Mucosa of stomach (tissue), 1 donor: ENCODE data around the gene GRID1.

ENCODE experiments used
- H3K27me3 ChIP-seq: one replicate; pipeline ENCODE4 v1.7.0; 2013; ENCODE audit warnings: mild to moderate bottlenecking, low read length; ENCODE audit not compliant: control insufficient read depth, insufficient read depth
- H3K36me3 ChIP-seq: one replicate; pipeline ENCODE4 v1.7.0; 2013; ENCODE audit warnings: low read length; ENCODE audit not compliant: control insufficient read depth, insufficient read depth
- H3K4me1 ChIP-seq: one replicate; pipeline ENCODE4 v1.7.0; 2013; ENCODE audit warnings: mild to moderate bottlenecking, low read length; ENCODE audit not compliant: control insufficient read depth, insufficient read depth
- H3K4me3 ChIP-seq: one replicate; pipeline ENCODE4 v1.7.0; 2013; ENCODE audit warnings: low read length
- H3K9ac ChIP-seq: one replicate; pipeline ENCODE4 v1.7.0; 2013; ENCODE audit warnings: mild to moderate bottlenecking, low read length, moderate library complexity
- H3K9me3 ChIP-seq: one replicate; pipeline ENCODE4 v1.7.0; 2013; ENCODE audit warnings: mild to moderate bottlenecking, low read length, moderate library complexity; ENCODE audit not compliant: control insufficient read depth
- donor health status: Pancreatic carcinoma.

Gene GRID1

DNA sequence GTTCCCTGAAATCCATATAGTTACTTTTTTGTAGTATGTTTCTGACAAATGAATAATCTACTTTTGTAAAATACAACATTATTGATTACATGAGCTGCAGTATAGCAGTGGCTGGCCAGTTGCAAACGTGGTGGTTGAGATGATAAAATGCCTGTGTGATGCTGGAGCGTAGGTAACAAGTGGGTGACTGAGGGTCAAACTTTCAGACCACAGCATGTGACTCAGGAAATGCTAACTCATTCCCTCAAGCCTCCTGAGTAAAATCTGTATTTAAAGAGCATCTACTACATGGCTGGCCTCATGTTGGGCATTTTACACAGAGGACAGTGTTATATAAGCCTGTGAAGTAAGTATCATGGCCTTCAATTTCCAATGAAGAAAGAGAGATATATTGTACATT lies 585.2 kb downstream of the GRID1 start:
- H3K36me3 ChIP-seq, result no peaks in the 10 kb centered on the region
- H3K9ac ChIP-seq, result no peak overlapping the region
- H3K4me1 ChIP-seq, result no peaks in the 10 kb centered on the region
- H3K27me3 ChIP-seq, result no peaks in the 10 kb centered on the region
- no peaks in the 10 kb centered on the region for H3K9me3 ChIP-seq
- no peak overlapping the region for H3K4me3 ChIP-seq

GRCh38 chr10:85778074-85778473 lies 588.5 kb downstream of the GRID1 start:
- Histone ChIP-seq H3K4me3 (no peak overlapping the region), H3K4me1 (no peaks in the 10 kb centered on the region), H3K36me3 (no peaks in the 10 kb centered on the region), H3K9me3 (no peaks in the 10 kb centered on the region), H3K27me3 (no peaks in the 10 kb centered on the region), H3K9ac (no peak overlapping the region)

DNA sequence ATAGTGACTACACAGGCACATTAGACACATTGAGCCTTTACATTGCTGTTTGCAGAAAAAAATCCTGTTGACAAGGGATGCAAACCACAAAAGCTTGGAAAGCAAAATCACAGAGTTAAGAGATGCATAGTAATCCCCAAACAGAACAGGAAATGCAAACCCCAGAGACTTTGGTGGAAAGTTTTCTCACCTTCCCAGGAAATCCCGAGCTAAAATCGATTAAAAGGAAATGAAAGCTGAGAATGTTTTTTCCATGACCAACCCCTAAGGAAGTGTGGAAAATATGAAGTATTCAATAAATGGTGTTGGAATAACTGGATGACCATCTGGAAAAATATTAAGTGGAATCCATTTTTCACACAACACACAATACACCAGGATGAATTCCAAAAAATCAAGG lies 598.7 kb downstream of the GRID1 start:
- Histone ChIP-seq H3K27me3 (no peaks in the 10 kb centered on the region), H3K9me3 (no peaks in the 10 kb centered on the region), H3K36me3 (no peaks in the 10 kb centered on the region), H3K9ac (no peak overlapping the region), H3K4me1 (no peaks in the 10 kb centered on the region), H3K4me3 (no peak overlapping the region)

DNA sequence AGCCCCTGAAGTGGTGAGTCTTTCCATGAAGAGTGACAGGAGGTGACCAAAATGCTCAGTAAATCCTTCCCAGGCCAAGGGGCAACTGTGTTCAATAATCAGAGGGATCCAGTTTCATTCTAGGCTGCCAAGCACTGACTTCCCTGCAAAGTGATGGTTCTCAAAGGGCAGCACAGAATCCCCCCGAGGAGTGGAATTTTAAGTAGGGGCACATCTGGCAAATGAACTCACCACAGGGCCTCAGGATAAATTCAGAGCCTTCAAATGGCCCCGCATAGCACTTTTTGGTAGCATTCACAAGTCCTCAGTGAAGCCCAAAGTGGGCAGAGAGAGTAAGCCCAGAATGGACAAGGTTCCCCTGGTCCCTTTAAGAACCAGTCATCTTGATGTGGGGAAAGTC lies 602.5 kb downstream of the GRID1 start:
- Histone ChIP-seq H3K36me3 (no peaks in the 10 kb centered on the region), H3K4me3 (no peak overlapping the region), H3K27me3 (no peaks in the 10 kb centered on the region), H3K4me1 (no peaks in the 10 kb centered on the region), H3K9ac (no peak overlapping the region), H3K9me3 (no peaks in the 10 kb centered on the region)

- Histone ChIP-seq H3K9me3 (no peaks in the 10 kb centered on the region), H3K27me3 (no peaks in the 10 kb centered on the region), H3K36me3 (no peaks in the 10 kb centered on the region), H3K4me3 (no peak overlapping the region), H3K9ac (no peak overlapping the region), H3K4me1 (no peaks in the 10 kb centered on the region)
Measured at GRCh38 chr10:85761906-85762445, 604.6 kb downstream of the GRID1 start.

DNA sequence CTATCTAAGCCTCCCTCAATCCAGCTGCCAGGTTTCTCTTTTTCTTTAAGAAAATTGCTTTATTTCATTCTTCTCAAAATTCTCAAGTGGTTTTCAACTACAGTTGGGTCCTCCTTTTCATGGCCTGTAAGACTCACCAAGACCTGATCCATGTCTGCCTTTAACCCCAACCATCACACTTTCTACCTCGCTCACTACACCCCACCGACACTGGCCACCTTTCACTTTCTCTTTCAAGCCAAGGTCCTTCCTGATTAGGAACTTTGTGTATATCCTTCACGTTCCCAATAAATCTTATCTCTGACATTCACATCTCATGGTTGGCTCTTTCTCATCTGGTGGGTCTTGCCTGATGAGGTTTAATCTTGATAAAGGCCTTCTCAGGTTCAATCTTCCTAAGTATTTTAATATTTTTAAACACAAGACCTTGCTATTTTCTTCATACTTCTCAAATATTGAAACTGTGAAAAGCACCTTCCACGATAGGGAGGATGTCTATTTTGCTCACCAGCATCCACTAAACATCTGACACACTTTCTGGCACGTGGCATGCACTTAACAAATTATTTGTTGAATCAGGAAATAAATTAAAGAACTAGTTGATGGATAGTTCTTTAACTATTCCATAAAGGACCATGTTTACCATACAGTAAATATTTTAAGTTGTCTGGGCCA lies 624.8 kb downstream of the GRID1 start:
- Histone ChIP-seq H3K9ac (no peak overlapping the region), H3K4me3 (no peak overlapping the region), H3K36me3 (no peaks in the 10 kb centered on the region), H3K27me3 (no peaks in the 10 kb centered on the region), H3K4me1 (no peaks in the 10 kb centered on the region), H3K9me3 (no peaks in the 10 kb centered on the region)

DNA sequence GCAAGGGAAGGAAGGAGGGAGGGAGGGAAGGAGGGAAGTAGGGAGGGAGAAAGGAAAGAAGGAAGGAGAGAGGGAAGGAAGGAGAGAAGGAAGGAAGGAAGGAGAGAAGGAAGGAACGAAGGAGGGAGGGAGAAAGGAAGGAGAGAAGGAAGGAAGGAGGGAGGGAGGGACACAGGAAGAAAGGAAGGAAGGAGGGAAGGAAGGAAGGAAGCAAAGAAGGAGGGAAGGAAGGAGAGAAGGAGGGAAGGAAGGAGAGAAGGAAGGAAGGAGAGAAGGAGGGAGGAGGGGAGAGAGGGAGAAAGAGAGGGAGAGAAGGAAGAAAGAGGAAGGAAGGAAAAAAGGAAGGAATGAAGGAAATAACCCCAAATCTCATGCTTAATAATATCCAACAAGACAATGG lies 630.6 kb downstream of the GRID1 start:
- no peaks in the 10 kb centered on the region for H3K36me3 ChIP-seq
- H3K4me1 ChIP-seq, result no peaks in the 10 kb centered on the region
- no peaks in the 10 kb centered on the region for H3K9me3 ChIP-seq
- H3K9ac ChIP-seq, result no peak overlapping the region
- no peaks in the 10 kb centered on the region for H3K27me3 ChIP-seq
- no peak overlapping the region for H3K4me3 ChIP-seq

DNA sequence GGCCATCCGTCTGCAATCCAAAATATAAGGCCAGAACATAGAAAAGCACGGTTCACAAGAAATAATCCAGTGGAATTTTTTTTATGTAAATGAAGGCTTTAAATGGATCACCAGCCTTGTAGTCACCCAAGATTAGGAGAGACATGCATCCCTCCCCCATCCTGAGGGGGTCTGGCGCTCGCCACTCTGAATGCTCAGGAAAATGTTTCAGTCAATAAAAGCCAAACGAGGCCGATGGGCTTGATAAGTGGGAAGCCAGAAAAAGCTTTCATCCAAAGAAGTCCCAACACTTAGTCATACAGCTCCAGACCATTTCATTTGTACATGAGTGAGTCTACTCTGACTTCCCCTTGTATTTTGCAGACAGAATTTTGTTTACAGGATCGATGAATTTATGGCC lies 631.8 kb downstream of the GRID1 start:
- Histone ChIP-seq H3K36me3 (no peaks in the 10 kb centered on the region), H3K9ac (no peak overlapping the region), H3K4me3 (no peak overlapping the region), H3K4me1 (no peaks in the 10 kb centered on the region), H3K9me3 (no peaks in the 10 kb centered on the region), H3K27me3 (no peaks in the 10 kb centered on the region)

DNA sequence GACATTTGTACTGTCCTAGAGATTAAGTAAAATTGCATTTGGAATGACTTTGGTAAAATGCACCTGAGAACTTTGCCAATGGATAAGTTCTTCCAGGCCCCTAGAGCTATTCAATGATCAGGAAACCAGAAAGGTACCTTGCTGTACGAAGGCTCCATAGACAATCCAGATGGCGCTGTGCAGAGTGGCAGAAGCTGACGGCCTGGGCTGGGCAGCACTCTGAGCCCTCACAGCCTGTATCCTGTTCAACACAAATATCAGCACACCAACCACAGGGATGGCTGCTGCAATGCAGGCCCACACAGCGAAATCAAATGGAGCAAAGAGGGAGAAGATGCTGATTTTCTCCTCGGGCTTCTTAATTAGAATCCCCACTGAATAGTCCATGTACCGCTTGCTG lies 642.4 kb downstream of the GRID1 start:
- Histone ChIP-seq H3K4me3 (no peak overlapping the region), H3K36me3 (no peaks in the 10 kb centered on the region), H3K27me3 (no peaks in the 10 kb centered on the region), H3K9me3 (no peaks in the 10 kb centered on the region), H3K4me1 (no peaks in the 10 kb centered on the region), H3K9ac (no peak overlapping the region)

DNA sequence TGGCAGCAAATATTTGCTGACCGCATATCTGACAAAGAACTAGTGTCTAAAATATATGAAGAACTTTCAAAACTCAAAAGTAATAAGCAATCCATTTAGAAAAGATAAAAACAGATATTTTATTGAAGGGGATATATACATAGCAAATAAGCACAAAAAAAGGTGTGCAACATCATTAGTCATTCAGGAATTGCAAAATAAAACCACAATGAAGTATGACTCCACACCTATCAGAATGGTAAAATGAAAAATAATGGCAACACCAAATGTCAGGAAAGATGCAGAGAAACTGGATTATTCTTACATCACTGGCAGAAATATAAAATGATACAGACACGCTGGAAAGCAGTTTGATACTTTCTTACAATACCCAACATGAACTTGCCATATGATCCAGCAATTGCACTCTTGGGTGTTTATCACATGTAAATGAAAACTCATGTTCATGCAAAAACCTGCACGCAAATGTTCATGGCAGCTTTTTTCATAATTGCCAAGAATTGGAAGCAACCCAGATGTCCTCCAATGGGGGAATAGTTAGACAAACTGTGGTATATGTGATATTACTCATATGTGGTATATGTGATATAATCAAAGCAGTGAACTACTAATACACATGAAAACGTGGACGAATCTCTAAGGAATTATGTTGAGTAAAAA lies 645.5 kb downstream of the GRID1 start:
- no peak overlapping the region for H3K4me3 ChIP-seq
- H3K36me3 ChIP-seq, result no peaks in the 10 kb centered on the region
- no peaks in the 10 kb centered on the region for H3K27me3 ChIP-seq
- H3K4me1 ChIP-seq, result no peaks in the 10 kb centered on the region
- no peaks in the 10 kb centered on the region for H3K9me3 ChIP-seq
- H3K9ac ChIP-seq, result no peak overlapping the region

GRCh38 chr10:85719408-85719807 lies 647.2 kb downstream of the GRID1 start:
- H3K27me3 ChIP-seq, result no peaks in the 10 kb centered on the region
- H3K4me3 ChIP-seq, result no peak overlapping the region
- H3K36me3 ChIP-seq, result no peaks in the 10 kb centered on the region
- no peaks in the 10 kb centered on the region for H3K4me1 ChIP-seq
- H3K9me3 ChIP-seq, result no peaks in the 10 kb centered on the region
- H3K9ac ChIP-seq, result no peak overlapping the region

- Histone ChIP-seq H3K9ac (no peak overlapping the region), H3K4me3 (no peak overlapping the region), H3K9me3 (no peaks in the 10 kb centered on the region), H3K36me3 (no peaks in the 10 kb centered on the region), H3K27me3 (no peaks in the 10 kb centered on the region), H3K4me1 (no peaks in the 10 kb centered on the region)
Measured at GRCh38 chr10:85713885-85714284, 652.7 kb downstream of the GRID1 start.
